IPS-NIHi11 (cell line): Measurements from ENCODE around the gene BPI.
"Not testable (repeated sequence)": the region's sequence is repeated elsewhere in the genome, so short reads cannot be mapped to it uniquely, and the experiment has no call there.

ENCODE experiments used
- DNase-seq: peaks from one replicate; pipeline ENCODE4 v3.0.0; 2012; ENCODE audit warnings: mixed read lengths, low spot score

BPI gene

DNA sequence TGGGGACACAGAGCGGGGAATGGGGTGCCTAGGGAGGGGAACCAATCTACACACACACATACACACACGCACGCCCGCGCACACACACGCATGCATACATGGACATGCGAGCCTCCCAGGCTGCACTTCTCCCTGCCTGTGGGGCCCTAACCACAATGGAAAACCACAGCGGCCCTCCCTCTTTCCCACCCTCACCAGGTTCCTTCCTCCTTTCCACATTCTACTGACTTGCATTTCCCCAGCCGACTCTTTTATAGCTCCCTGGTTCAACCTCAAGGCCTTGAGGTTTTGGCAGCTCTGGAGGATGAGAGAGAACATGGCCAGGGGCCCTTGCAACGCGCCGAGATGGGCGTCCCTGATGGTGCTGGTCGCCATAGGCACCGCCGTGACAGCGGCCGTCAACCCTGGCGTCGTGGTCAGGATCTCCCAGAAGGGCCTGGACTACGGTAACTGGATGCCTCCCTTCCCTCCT is at the start of gene BPI:
BPI (plus strand) TSS at position 249 of the 472 bp plus-strand sequence; CDS start at position 317, 68 bp downstream.
- no peak for DNase-seq

DNA sequence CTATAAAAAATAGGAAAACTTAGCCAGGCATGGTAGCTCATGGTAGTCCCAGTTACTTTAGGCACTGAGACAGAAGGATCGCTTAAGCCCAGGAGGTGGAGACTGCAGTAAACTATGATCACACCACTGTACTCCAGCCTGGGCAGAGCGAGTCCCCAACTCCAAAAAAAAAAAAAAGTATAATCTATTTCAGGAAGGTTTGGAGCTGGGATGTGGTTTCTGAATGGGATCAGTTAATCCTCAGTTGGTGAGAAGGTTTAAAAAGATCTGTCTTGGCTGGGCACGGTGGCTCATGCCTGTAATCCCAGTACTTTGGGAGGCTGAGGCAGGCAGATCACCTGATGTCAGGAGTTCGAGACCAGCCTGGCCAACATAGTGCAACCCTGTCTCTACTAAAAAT is 49.3 kb upstream of the BPI start:
- DNase-seq: not testable (repeated sequence)

DNA sequence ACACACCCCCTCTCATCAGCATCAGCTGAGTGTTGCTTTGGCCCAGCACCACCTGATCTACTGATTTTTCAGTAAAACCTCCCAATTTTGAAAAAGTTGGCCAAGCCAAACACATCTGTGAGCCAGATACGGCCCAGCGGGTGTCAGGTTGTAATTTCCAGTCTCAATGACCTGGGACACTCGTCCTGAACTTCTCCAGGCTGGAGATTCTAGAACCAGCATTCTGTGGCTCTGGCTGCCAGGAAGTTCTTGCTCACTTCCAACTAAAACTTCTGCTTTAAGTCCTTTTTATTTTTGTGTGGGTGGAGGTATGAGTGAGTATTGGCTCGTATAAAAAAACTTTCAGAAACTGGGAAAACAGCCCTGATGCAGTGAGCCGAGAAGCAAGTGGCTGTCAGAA is 48.6 kb upstream of the BPI start:
- DNase-seq: no peak

DNA sequence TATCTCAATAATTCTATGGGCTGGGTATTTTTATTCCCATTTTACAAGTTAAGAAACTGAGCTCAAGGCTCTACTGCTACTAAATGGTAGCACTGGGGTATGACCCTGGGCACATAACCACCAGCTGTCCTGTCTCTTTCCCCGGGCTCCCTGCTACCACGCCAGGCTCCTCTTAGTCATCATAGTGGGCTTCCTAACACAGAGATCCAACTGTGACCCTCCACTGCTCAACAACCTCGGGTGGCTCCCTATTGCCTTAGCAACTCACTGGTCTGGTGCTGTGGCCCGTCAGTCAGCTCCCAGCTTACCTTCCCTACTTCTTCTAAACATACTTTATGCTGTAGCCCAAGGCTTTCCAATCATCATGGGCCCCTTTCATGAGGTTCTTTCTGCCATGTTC is 47.9 kb upstream of the BPI start:
- no peak for DNase-seq

DNA sequence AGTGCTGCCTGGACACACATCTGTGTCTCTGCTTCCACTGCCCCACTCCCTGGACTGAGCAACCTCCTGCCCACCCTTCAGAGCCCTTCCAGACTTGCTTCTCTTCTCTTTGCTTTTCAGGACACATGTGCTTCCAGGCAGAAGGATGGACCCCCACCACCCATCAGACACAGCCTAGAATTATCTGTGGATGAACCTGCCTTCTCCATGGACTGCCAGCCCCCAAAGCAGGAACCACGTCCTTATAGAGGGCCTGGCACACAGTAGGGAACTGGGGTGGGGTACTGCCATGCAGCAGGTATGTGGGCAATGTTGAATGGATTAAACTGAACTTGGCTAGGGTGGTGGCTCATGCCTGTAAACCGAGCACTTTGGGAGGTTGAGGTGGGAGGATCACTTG is 47.0 kb upstream of the BPI start:
- DNase-seq: no peak

DNA sequence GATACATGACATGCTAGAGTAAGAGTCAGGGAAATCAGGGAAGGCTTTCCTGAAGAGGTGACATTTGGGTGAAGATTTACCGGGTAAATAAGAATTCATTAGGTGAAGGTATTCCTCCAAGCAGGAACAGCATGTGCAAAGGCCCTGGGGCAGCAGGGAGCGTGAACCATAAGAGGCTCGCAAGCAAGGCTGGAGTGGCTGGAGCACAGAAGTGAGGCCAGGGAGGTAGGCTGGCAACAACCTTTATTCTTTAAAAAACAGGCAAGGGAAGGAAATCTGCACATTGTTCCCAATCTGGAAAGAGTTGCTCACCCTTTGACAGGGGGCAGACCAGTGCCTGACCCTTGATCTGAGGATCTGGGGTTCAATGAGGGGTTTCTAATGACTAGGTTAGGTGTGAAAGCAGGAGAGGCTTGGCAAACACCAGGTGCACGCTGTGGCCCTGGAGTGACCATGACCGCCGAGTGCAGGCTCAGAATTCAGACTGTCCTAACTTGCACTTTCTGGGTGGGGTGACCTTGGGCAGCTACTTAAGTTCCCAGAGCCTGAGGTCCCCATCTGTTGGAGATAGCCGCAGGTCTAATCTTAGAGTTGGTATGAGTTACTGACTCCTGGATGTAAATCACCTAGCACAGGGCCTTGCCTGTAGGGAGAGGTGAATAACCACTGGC is 45.3 kb upstream of the BPI start:
- DNase-seq: no peak

DNA sequence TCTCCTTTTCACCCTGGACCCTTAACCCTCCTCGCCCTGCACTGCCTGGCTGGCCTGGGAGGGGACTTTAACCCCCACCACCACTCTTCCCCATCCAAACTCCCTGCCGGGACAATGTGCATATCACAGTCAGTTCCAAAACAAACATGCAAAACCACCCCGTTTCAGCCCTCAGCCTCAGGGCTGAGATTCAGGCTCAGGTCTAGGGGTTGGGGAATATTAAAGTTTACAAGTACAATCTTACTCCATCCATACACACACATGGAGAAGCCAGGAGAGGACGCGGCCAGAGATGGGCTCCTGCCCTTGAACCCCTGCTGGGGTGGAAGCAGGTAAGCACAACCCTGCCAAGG is 44.0 kb upstream of the BPI start:
- no peak for DNase-seq

DNA sequence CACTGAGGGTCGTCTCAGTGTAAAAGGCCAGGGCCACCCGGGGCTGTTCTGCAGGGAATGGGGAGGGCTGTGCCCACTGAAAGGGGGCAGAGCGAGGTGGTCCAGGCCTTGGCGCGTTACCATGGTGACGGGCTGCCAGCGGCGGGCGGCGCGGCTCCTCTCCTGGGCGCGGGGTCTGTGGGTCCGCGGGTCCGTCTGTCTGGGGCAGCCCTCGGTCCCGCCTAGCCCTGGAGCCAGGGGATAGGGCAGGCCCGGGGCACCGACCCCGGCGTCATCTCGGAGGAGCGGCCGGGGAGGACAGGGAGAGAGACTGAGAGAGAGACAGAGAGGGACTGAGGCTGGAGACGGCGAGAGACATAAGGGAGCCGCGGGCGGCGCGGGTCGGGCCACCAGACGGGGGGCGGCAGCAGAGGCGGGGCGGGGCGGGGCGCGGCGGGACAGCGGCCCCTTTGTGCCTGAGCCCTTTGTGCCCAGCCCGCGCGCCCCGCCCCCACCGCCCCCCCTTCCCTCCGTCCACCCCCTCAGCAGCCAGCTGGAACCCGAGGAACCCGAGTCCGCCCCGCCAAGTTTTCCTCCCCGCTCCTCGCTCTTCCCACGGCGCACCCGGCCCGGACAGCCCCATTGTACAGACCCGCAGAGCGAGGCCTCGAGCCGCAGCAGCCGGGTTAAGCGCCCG is 43.4 kb upstream of the BPI start, which contains the start of gene KIAA1755:
KIAA1755 (minus strand) TSS at position 358 of the 676 bp plus-strand sequence; CDS start at position 123, 235 bp downstream.
- peak; percentile 69 for DNase-seq

DNA sequence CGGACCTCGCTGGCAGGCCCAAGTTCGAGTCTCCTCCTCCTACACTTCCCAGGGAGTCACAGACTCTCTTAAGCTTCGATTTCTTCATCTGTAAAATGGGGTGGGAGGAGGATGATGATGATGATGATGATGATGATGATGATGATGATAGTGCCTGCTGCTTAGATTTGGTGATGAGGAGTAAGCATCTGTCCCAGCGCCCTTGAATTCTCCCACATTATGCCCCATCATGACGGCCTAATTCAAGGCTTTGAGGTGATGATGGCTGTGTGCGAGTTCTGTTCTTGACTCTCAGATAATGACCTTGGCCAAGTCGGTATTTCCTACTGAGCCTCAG is 42.9 kb upstream of the BPI start:
- DNase-seq: no peak

DNA sequence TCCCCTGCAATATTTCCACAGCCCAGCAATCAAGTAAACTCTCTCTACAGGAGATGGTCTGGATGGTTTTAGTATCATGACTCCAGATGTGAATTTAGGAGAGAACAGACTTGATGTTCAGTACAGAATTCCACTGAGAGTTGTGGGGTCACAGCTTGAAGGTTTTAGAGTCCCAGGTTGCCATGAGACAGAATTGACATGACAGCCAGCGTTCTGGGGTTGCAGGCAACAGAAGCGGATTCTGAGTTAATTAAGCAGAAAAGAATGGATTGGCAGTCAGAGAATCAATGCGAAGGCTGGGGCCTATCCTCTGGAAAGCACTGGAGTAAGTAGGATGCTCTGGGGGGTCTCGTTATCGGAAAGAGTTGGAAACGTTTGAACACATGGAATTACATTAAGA is 41.0 kb upstream of the BPI start:
- DNase-seq: no peak

DNA sequence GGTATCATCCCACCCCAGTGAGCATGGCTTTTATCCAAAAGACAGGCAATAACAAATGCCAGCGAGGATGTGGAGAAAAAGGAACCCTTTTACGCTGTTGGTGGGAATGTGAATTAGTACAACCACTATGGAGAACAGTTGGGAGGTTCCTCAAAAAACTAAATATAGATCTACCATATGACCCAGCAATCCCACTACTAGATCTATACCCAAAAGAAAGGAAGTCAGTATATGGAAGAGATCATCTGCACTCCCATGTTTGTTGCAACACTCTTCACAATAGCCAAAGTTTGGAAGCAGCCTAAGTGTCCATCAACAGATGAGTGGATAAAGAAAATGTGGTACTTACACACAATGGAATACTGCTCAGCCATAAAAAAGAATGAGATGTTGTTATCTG is 37.5 kb upstream of the BPI start:
- no peak for DNase-seq

DNA sequence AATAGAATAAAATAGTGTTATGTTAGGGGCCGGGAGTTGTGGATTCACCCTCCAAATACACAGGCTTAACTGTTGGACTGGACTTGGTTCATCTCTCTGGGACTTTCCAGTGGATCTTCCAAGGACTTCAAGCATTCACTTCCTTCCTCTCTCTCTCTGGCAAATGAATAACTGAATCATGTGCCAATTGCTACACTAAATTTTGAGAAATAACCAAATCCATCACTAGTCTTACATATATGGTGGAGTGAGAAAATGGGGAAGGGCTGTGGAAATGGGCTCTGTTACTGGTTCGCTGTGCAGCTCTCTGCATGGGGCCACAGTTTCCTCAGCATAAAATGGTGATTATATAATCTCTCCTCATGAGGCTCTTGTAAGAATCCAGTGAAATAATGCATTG is 36.7 kb upstream of the BPI start:
- no peak for DNase-seq

DNA sequence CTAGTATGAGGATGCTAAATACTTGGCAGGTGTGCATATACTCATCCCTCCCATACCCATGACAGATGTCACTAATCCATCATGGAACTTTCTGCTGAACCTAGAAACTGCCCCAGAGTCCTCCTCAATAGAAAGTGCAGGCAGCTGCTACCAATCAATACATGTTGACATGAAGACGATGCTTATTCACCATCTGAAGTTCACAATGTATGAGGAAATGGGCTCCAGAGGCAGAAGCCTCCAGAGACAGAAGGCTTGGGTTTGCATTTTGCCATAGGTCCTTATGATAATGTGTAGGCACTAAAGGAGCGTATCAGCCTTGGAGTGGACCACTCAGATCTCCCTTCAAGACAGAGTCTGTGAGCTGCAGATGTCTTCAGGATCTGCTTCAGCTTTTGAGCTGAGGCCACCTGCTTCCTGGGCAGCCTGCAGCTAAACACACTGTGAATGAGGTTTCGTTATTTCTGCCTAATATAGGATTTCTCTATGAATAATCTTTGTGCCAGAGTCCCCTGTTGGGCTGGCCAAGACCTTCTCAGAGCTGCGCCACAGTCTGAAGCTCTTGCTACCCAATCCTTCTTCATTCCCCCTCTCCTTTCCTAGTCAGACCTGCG is 35.9 kb upstream of the BPI start:
- DNase-seq: no peak

DNA sequence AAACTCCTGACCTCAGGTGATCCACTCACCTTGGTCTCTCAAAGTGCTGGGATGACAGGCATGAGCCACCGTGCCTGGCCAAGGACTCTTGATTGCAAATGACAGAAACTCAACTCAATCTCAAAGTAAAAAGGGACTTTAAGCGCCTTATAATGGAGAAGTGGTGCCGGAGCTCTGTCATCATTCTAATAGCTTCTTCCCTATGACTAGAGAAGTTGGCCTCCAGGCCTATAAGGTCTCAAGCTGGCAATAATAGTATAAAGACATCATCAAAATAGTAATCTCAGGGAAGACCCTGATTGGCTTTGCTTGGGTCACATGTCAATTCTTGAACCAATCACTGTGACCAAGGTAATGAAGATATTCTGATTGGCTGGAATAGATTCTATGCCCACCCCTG is 34.9 kb upstream of the BPI start:
- no peak for DNase-seq

DNA sequence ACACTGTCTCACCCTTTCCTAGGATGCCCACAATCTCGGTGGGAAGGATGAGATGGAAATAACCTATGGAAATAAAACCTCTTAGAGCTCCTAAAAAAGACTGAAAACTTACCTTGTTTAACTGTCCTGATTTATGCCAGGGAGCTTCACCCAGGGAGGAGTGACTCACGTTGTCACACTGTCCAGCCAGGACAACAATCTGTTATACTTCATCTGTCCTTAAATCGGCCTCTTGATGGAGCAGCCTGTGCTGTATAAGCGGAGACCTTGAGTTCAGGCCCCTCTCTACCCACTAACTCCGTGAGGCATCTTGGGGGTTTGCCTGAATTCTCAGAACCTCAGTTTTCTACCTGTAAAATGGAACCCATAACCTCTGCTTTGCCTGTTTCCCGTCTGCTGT is 34.2 kb upstream of the BPI start:
- no peak for DNase-seq

DNA sequence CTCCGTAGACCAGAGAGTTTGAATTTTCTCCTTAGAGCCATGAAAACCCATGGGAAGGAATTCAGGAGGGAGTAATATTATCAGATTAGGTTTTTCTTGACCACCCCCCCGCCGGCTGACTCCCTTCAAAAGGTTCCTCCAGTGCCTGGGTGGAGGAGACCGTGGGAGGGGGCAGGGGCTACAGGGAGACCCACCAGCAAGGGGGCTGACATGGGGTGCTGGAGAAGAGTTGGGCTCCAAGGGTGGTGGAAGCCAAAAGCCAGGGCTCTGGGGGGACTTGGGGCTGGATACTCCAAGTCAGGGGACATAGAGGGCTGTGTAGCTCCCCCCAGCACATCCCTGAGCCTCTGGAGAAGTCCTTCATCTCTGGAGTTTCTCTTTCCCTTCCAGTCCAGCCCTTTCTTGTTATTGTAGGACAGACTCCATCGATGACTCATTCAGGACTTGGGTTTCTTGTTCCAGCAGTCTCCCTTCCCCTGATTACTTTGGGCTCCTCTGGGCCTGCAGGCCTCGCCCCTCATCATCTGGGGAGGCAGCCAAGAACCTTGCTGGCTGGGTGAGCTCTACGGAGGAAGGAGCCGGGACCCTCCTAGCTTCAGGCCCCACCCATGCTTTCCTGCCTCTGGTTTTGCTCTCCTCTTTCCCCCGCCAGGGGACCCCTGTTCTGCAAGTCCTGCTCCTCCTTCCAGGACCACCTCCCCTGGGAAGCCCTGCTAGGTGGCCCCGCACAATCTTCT is 32.9 kb upstream of the BPI start:
- DNase-seq: no peak

DNA sequence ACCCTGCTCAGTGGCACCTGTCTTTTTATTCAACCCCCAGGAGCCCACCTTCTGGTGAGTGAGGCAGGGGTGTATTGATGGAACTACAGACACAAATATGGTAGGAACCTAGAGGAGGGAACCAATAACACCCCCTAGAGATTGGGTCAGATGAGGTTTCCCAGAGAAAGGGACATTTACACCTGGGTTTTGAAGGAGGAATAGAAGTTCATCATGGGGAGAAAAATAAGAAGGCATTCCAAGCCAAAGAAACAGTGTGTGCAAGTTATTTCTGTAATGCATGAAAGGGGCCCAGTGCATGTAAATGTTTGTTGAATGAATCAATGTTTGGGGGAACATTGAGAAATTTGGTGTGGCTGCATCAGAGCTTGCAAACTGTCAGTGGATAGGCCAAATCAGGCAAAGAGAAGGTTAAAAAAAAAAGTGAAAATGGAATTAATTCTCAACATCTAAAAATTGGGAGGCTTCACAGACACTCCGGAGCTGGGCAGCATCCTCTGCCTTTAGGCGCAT is 32.3 kb upstream of the BPI start:
- DNase-seq: no peak

DNA sequence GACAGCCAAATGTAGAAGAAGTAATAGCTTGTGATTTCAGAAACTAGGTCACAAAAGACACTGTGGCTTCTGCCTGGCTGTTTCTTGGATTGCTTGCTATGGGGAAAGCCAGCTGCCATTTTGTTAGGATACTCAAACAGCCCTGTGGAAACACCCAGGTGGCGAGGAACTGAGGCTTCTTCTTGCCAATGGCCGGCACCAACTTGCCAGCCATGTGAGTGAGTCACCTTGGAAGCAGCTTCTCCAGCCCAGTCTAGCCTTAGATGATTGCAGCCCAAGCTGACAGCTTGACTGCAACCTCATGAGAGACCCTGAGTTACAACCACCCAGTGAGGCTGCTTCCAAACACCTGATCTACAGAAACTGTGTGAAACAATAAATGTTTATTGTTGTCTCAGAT is 31.6 kb upstream of the BPI start:
- DNase-seq: no peak

DNA sequence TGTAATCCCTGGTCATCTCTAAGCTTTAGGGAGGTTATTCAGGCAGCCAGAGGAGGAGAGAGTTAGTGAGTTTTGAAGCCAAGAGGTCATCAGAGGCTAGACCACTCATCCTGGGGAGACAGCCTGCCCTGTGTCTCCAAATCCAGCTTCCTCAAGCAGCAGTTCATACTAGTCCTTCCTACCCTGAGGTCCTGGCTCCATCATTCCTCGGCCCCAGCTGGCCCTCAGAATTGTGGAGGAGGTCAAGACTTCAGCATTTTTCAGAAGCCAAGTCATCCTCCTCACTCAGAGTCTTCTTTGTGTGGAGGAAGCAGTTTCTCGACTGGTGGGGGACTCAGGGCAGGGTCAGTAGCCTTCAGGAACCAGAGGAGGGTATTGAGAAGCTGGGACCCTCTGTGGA is 31.0 kb upstream of the BPI start:
- DNase-seq: no peak

DNA sequence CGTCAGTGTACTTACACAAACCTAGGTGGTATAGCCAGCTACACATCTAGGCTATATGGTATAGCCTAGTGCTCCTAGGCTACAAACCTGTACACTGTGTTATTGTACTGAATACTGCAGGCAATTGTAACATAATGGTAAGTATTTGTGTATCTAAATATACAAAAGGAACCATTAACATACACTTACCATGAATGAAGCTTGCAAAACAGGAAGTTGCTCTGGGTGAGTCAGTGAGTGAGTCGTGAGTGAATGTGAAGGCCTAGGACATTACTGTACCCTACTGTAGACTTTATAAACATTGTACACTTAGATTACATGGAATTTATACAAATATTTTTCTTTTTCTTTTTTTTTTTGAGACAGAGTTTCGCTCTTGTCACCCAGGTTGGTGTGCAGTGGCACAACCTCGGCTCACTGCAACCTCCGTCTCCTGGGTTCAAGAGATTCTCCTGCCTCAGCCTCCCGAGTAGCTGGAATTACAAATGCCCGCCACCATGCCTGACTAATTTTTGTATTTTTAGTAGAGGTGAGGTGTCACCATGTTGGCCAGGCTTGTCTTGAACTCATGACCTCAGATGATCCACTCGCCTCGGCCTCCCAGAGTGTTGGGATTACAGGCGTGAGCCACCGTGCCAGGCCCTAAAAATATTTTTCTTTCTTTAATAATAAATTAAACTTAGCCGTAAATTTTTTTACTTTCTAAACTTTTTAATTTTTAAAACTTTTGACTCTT is 28.0 kb upstream of the BPI start:
- DNase-seq: no peak

DNA sequence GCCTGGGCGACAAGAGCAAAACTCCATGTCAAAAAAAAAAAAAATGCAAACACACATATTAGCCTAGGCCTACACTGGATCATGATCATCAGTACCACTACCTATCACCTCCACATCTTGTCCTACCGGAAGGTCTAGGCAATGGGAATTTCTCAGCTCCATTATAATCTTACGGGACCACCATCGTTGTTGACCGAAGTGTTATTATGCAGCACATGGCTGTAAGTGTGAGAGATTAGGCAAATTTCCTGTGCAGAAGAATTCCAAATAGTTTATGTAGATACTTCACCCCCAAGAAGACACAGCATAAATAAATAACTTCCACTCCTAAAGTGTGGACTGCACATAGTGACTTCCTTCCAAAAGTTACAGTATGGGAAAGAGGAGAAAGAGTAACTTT is 26.7 kb upstream of the BPI start:
- DNase-seq: no peak

DNA sequence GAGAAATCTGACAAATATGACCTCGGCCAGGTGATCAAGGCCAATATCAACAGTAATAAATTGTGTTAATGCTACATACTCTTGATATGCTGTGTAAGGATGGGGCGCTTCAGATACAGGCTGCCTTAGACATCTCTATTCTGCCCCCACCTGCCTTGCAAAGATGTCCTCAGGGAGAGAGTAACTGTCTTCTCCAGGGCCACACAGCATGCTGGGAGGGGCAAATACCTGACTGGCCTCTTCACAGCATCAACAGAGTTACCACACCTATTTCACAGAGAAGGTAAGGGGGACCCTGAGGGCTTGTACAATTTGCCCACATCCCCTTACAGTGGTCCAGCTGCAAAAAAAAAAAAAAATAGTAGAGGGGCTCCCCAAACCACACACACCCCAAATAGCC is 26.3 kb upstream of the BPI start:
- no peak for DNase-seq
